Activated T-cell treated with anti-CD3 and anti-CD28 coated beads for 4 hours (primary cell): ENCODE data around the gene TMEM235.

Source experiments
- DNase-seq: peaks from one replicate; pipeline ENCODE4 v3.0.0-alpha.2; 2020

TMEM235 gene

GRCh38 chr17:78230996-78231935 is at the start of gene TMEM235:
Gene TMEM235, plus strand, starts transcription at chr17:78231631. Its CDS starts 393 bp downstream, at chr17:78232024.
- no peak for DNase-seq

DNA sequence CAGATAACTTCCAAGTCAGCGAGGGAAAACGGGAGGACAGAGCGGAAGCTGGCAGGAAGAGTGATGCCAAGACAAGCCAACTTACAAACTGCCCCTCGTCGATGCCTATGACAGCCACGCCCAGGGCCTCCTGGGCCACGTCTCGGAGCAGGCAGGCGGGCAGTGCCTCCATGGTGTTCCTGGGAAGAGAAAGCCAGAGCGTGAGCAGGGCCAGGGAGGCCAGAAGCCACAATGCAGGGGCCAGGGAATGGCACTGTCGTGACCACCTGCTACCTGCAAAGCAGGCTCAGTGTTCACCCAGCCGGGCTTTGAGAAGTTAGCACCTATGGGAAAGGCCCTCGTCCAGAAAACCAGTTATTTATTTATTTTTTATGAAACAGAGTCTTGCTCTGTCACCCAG is 48.9 kb upstream of the TMEM235 start:
- no peak for DNase-seq

- no peak for DNase-seq
These were observed 47.5 kb upstream of the TMEM235 start for GRCh38 chr17:78183916-78184315.

GRCh38 chr17:78184351-78184750 is 47.1 kb upstream of the TMEM235 start:
- no peak for DNase-seq

GRCh38 chr17:78184868-78185267 is 46.6 kb upstream of the TMEM235 start:
- no peak for DNase-seq

DNA sequence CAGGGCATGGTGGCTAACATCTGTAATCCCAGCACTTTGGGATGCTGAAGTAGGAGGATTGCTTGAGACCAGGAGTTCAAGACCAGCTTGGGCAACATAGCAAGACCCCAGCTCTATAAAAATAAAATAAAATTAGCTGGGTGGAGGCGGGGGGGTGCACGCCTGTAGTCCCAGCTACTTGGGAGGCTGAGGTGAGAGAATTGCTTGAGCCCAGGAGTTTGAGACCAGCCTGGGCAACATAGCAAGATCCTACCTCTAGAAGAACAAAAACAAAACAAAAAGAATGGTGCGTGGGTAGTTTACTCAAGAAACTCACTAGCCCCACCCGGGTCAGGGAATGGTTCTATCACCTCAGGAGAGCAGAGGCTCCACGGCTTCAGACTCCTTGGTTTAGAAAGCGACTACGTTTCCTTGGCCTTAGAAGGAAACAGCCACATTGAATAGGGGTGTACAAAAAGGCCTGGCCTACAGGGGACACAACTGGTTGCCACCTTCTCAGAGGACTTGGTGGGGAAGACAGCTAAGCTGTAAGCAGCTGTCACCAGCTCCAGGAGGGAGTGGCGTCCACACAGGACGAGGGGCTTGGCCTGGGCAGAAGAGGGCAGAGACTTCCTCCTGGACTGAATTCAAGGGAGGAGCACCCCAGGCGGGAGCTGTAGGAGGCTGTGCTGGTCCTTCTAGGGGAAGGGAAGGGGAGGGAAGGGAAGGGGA is 45.3 kb upstream of the TMEM235 start:
- no peak for DNase-seq

DNA sequence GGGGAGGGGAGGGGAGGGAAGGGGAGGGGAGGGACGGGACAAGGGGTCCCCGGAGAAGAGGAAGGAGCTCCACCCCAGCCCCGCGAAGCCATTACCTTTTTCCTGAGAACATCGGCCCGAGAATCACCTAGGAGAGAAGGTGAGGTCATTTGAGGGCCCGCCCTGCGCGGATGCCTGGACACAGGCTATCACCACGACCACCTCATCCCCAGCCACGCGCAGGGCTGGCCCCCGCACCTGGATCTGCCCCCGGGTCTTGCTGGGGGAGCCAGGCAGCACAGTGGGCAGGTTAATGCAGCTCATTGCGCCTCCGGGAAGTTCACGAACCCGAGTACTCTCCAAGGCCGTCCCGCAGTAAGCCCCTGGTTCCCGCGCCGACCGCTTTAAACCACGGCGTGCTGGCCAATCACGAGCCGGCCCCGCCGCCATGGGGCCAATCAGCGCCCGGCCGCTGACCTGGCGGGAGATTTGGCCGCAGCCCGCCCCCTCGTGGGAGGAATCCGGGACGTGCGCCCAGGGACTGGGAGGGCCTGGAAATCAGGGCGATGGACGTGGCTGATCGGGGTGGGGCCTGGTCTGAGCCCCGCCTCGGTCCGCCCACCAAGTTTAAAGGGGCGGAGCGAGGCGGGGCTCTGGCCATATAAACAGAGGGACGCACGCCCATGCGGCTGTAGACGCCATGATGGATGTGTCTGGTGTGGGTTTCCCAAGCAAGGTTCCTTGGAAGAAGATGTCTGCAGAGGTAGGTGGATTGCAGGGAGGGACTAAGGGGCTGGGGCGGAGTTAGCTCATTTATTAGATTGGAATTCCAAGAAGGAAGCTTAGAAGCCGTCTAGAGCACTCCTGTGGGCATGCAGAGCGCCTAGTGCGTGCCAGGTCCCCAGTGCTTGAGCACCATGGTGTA is 44.5 kb upstream of the TMEM235 start, which contains the start of the genes AFMID and TK1:
Gene AFMID, plus strand, starts transcription at position 671 of the 904 bp plus-strand sequence. Its CDS starts 9 bp downstream, at position 680.
Gene TK1, minus strand, starts transcription at position 361 of the 904 bp plus-strand sequence. Its CDS starts 58 bp downstream, at position 303.
- peak; percentile 54 for DNase-seq

DNA sequence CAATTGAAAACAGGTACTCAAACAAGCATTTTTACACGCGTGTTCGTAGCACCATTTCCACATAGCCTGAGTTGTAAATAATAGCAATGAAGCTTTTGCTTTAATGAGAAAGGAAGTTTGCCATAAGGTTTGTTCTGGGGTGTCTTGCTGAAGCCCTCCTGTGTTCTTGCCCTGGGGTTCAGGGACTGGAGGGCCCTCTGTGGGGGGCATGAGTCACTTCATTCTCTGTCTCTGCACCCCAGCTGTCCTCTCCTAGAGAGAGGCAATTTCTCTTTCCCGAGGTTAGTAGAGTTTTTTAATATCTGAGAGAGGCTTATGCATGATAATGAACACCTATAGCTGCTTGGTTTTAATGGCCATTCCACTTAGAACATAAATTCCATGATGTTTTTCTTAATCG is 34.7 kb upstream of the TMEM235 start:
- DNase-seq = no peak

DNA sequence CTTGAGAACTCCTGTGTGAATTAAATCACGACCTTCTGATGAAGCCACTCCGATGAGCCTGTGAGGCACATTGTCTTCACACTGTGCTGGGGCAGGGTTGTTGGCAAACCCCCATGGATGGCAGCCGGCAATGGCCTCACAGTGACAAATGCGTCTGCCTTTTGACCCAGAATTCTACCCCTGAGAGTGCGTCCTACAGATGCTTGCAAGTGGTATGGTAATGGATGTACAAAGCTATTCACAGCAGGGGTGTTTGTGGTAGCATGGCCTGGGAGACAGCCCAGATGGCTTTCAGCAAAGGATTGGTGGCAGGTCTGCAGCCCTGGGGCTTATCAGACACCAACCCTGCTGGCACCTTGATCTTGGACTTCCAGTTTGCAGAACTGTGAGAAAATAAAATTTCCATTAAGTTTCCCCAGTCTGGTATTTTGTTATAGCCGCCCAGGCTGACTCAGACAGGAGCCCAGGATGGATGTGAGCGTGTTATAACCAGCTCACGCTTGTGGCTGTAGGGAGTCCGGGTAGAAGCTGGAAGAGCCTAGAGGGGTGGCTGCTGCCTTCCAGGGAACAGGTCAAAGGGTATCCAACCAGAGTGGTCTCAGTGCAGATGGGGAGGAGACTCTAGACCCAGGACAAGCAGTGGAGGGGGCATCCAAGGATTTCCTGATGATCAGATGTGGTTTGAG is 34.1 kb upstream of the TMEM235 start:
- DNase-seq = no peak

- DNase-seq = no peak
These were observed 31.0 kb upstream of the TMEM235 start for GRCh38 chr17:78200451-78200850.

DNA sequence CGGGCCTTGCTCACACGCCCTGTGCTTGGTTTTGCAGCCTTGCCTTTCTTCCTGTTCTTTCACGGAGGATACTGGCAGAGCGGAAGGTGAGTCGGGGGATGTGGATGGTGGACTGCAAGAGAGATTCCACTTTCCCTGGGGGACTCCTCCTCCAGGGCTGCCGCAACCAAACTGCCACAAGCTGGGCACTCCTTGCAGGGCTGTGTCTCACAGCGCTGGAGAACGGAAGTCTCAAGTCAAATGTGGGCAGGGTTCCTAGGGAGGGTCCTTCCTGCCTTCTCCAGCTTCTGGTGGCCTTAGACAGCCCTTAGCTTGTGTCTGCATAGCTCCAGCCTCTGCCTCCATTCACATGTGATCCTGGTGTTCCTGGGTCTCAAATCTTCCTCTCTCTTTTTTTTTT is 28.8 kb upstream of the TMEM235 start:
- no peak for DNase-seq

DNA sequence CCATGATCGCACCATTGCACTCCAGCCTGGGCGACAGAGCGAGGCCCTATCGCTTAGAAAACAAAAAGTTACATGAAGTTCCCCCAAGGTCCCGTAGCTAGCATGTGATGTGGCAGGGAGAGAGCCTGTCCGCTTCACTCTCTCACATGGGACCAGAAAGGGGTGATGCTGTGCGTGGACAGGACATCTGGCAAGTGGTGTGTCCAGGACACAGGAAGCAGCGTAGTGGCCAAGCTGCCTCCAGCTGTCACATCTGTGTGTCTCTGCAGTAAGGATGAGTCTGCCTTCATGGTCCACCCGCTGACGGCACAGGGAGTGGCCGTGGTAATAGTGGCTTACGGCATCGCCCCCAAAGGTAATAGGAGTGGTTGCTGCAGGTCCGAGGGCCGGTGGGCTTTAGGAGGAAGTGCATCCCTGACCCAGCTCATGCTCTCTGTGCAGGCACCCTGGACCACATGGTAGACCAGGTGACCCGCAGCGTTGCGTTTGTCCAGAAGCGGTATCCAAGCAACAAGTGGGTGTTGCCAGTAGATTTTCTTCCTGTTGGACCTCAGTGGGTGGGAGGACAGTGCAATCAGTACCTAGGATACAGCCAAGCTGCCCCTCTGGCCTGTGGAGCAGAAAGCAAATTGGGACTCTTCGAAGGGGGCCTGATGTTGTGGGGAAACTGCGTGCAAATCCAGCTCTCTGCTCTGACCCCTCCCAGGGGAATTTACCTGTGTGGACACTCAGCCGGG is 26.9 kb upstream of the TMEM235 start:
- DNase-seq = no peak

DNA sequence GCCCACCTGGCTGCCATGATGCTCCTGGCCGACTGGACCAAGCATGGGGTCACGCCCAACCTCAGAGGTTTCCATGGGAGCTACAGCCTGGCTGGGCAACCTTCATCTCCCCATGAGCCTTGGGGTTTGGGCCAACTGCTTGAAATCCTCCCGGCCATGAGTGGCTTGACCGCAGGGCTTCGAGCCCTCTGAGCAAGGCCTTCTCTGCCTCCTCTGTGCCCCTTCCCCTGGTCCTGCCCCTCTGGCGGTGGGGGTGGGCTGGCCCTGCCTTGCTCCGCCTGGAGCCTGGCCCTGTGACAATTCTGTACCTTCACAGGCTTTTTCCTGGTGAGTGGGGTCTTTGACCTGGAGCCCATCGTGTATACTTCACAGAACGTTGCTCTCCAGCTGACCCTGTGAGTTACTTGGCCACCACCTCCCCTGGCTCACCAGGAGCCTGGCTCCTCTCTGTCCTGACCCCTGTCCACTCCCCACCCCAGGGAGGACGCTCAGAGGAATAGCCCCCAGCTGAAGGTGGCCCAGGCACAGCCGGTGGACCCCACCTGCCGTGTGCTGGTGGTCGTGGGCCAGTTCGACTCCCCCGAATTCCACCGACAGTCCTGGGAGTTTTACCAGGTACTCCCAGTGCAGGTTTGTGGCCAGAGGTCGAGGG is 26.2 kb upstream of the TMEM235 start:
- no peak for DNase-seq

DNA sequence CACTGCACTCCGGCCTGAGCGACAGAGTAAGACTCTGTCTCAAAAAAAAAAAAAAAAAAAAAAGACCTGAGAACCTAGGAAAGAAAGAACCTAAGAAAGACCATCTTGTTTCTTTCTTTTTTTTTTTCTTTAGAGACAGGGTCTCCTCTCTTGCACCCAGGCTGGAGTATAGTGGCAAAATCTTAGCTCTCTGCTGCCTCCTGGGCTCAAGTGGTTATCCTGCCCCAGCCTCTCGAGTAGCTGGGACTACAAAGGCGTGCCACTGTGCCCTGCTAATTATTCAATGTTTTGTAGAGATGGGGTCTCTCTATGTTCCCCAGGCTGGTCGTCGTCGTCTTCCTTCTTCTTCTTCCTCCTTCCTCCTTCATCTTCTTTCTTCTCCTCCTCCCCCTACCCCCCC is 25.1 kb upstream of the TMEM235 start:
- no peak for DNase-seq

- no peak for DNase-seq
These were observed 22.9 kb upstream of the TMEM235 start for GRCh38 chr17:78208486-78208885.

- DNase-seq = no peak
These were observed 21.3 kb upstream of the TMEM235 start for GRCh38 chr17:78210111-78210510.

DNA sequence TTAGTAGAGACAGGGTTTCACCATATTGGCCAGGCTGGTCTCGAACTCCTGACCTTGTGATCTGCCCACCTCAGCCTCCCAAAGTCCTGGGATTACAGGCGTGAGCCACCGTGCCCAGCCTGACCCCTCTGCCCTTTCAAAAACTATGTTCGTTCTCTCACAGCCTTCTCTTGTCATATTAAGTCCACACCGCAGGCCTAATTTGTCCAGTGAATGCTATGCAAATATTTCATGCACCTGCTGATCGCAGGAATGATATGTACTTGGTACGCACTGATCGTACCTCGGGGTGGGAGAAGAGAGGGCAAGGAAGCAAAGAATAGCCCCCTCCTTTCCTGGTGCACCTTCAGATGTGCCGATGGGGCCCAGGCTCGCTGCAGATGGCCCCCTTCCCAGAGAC is 20.4 kb upstream of the TMEM235 start:
- no peak for DNase-seq

DNA sequence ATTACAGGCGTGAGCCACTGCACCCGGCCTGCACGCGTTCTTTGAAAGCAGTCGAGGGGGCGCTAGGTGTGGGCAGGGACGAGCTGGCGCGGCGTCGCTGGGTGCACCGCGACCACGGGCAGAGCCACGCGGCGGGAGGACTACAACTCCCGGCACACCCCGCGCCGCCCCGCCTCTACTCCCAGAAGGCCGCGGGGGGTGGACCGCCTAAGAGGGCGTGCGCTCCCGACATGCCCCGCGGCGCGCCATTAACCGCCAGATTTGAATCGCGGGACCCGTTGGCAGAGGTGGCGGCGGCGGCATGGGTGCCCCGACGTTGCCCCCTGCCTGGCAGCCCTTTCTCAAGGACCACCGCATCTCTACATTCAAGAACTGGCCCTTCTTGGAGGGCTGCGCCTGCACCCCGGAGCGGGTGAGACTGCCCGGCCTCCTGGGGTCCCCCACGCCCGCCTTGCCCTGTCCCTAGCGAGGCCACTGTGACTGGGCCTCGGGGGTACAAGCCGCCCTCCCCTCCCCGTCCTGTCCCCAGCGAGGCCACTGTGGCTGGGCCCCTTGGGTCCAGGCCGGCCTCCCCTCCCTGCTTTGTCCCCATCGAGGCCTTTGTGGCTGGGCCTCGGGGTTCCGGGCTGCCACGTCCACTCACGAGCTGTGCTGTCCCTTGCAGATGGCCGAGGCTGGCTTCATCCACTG is 17.3 kb upstream of the TMEM235 start, which contains the start of gene BIRC5:
Gene BIRC5, plus strand, starts transcription at position 238 of the 690 bp plus-strand sequence. Its CDS starts 64 bp downstream, at position 302.
- DNase-seq = peak; percentile 87

DNA sequence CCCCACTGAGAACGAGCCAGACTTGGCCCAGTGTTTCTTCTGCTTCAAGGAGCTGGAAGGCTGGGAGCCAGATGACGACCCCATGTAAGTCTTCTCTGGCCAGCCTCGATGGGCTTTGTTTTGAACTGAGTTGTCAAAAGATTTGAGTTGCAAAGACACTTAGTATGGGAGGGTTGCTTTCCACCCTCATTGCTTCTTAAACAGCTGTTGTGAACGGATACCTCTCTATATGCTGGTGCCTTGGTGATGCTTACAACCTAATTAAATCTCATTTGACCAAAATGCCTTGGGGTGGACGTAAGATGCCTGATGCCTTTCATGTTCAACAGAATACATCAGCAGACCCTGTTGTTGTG is 16.7 kb upstream of the TMEM235 start:
- DNase-seq = no peak
